ENCODE data around the gene KLF11.

Gene KLF11

DNA sequence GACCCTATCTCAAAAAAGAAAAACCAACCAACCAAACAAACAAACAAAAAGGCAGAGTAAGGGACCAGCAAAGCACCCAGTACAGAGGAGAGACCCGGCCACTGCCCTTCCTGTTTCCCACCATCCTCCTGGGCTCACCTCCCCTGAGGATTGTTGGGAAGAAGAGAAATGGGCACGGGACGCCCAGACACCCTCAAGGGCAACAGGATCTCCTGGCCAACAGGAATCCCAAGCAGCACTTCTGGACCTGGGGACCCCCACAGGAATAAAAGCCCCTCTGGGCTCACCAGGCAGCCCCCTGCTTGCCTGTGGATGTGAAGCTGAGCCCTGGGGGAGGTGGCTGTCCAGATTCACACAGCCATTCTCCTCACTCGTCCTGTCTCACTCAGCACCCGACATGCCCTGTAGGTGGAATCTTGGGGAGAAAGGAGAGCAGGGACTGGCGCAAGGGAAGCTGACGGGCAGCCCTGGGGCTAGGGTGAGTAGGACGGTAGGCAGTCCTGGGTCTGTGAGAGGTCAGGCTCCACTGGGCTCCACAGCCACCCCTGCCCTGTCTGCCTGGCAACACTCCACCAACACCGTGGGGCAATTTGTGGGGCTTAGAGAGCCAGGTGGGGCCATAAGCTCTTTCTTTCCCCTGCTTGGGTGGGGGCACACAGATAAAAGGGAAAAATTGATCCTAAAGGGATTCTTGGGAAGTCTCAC, 18.0 kb downstream of the KLF11 start:
- no peak overlapping the region for H3K4me3 ChIP-seq (ENCODE audit: low read length)
- peaks cover 14% of the 10 kb centered on the region for H3K4me1 ChIP-seq (ENCODE audit: insufficient read depth, low read length)
- no peaks in the 10 kb centered on the region for H3K36me3 ChIP-seq (ENCODE audit: insufficient read depth, low read length)
- H2AFZ ChIP-seq (ENCODE audit: low read depth, low read length), result no peak overlapping the region
- no peaks in the 10 kb centered on the region for H3K27me3 ChIP-seq (ENCODE audit: insufficient read depth, low read length)
- no peaks in the 10 kb centered on the region for H3K9me3 ChIP-seq (ENCODE audit: low read length)

DNA sequence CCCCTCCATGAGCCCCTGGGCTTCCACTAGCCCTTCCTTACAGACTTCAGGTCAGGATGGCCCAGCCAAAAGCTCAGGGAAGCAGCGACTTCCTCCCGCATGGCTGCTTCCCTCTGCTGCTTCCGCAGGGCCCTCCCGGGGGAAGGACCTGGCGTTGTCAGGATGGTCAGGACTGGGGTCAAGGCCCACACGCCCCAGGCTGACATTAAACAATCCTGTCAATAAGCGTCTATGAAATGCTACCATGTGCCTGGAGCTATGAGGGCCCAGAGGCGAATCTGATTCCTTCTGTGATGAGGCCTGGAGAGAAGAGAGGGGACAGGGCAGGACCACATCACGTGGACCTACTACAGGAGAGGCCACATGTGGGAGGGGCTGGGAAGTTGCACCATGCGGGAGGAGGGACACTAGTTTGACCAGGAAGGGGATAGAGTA, 19.6 kb downstream of the KLF11 start:
- Histone ChIP-seq H3K36me3 (ENCODE audit: insufficient read depth, low read length) (no peaks in the 10 kb centered on the region), H3K27me3 (ENCODE audit: insufficient read depth, low read length) (no peaks in the 10 kb centered on the region), H3K4me3 (ENCODE audit: low read length) (no peak overlapping the region), H2AFZ (ENCODE audit: low read depth, low read length) (no peak overlapping the region), H3K9me3 (ENCODE audit: low read length) (peaks cover 2% of the 10 kb centered on the region), H3K4me1 (ENCODE audit: insufficient read depth, low read length) (no peaks in the 10 kb centered on the region)

DNA sequence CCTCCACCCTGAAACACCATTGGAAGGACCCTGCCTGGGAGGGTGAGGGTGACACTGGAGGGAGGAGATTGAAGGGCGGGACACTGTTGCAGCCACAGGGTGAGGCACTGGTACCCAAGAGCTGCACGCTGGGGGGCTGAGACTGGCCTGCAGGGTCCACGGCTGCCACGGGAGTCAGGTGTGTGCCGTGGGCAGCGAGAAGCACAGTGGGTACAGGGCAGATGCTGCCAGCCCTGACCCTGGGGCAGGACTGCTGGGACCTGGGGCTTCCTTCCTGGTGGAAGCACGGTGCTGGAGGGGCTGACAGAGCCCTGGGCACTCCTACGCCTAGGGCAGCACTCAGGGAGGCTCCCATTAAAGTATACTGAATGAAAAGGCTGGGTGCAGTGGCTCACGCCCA, 20.2 kb downstream of the KLF11 start:
- H3K36me3 ChIP-seq (ENCODE audit: insufficient read depth, low read length), result no peaks in the 10 kb centered on the region
- no peak overlapping the region for H3K4me3 ChIP-seq (ENCODE audit: low read length)
- H2AFZ ChIP-seq (ENCODE audit: low read depth, low read length), result no peak overlapping the region
- no peaks in the 10 kb centered on the region for H3K4me1 ChIP-seq (ENCODE audit: insufficient read depth, low read length)
- peaks cover 2% of the 10 kb centered on the region for H3K9me3 ChIP-seq (ENCODE audit: low read length)
- no peaks in the 10 kb centered on the region for H3K27me3 ChIP-seq (ENCODE audit: insufficient read depth, low read length)

DNA sequence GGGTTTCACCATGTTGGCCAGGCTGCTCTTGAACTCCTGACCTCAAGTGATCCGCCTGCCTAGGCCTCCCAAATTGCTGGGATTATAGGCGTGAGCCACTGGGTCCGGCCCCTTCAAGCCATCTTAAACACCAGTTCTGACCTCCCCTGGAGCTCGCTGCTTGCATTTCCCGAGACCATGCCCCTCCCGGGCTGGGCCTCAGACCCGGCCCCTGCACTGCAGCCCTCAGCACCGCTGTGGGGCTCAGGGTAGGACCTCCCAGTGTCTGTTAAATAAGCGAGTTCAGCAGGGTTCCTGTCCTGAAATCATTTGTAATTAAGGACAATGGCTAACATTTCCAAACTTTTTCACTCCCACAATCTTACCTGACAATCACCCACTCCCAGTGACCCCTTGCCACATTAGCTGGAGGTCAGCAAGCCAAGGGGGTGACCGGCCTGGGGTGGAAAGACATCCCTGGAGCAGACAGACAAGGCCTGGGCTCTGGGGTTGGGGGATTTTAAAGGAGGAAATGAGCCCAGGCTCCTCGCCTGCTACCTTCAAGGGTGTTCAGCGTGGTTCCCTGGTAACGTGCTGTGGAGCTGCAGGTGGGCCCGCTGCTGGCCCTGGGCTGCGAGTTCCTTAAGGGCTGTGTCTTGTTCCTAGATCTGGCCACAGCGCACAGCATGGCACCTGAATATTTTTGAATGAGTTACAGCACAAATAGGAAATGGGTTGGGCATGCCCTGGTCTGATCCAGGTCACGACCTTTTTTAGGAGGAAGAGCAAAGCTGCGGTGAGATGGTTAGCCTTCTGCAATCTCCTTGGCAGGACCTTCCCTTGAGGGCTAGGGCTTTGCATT, 21.8 kb downstream of the KLF11 start:
- Histone ChIP-seq H3K9me3 (ENCODE audit: low read length) (peaks cover 2% of the 10 kb centered on the region), H3K4me3 (ENCODE audit: low read length) (no peak overlapping the region), H2AFZ (ENCODE audit: low read depth, low read length) (no peak overlapping the region), H3K4me1 (ENCODE audit: insufficient read depth, low read length) (no peaks in the 10 kb centered on the region), H3K36me3 (ENCODE audit: insufficient read depth, low read length) (no peaks in the 10 kb centered on the region), H3K27me3 (ENCODE audit: insufficient read depth, low read length) (no peaks in the 10 kb centered on the region)

DNA sequence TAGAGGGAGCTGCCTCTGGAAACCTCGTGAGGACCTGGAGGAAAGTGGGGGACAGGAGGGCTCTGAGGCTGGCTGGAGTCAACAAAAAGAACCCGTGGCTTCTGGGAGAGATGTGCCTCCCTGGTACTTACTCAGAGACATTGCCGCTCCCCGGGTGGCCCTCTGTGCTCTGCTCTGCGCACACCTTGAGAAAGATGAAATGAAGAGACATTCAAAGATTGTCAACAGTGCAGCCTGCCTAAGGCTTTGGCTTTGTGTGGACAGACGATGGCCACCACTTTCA, 22.4 kb downstream of the KLF11 start:
- no peak overlapping the region for H2AFZ ChIP-seq (ENCODE audit: low read depth, low read length)
- H3K36me3 ChIP-seq (ENCODE audit: insufficient read depth, low read length), result no peaks in the 10 kb centered on the region
- no peaks in the 10 kb centered on the region for H3K27me3 ChIP-seq (ENCODE audit: insufficient read depth, low read length)
- no peaks in the 10 kb centered on the region for H3K4me1 ChIP-seq (ENCODE audit: insufficient read depth, low read length)
- H3K9me3 ChIP-seq (ENCODE audit: low read length), result peaks cover 2% of the 10 kb centered on the region
- no peak overlapping the region for H3K4me3 ChIP-seq (ENCODE audit: low read length)

DNA sequence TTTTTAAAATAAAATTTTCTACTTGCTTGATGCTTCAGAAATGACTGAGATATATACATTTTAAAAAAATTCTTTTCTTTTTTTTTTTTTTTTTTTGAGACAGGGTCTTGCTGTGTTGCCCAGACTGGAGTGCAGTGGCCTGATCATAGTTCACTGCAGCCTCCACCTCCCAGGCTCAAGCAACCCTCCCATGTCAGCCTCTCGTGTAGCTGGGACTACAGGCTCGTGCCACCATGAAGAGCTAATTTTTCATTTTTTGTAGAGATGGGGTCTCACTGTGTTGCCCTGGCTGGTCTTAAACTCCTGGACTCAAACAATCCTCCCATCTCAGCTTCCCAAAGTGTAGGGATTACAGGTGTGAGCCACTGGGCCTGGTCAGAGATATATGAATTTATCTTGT, 24.0 kb downstream of the KLF11 start:
- Histone ChIP-seq H3K27me3 (ENCODE audit: insufficient read depth, low read length) (no peaks in the 10 kb centered on the region), H3K9me3 (ENCODE audit: low read length) (peaks cover 2% of the 10 kb centered on the region), H2AFZ (ENCODE audit: low read depth, low read length) (no peak overlapping the region), H3K36me3 (ENCODE audit: insufficient read depth, low read length) (no peaks in the 10 kb centered on the region), H3K4me1 (ENCODE audit: insufficient read depth, low read length) (no peaks in the 10 kb centered on the region), H3K4me3 (ENCODE audit: low read length) (no peak overlapping the region)

DNA sequence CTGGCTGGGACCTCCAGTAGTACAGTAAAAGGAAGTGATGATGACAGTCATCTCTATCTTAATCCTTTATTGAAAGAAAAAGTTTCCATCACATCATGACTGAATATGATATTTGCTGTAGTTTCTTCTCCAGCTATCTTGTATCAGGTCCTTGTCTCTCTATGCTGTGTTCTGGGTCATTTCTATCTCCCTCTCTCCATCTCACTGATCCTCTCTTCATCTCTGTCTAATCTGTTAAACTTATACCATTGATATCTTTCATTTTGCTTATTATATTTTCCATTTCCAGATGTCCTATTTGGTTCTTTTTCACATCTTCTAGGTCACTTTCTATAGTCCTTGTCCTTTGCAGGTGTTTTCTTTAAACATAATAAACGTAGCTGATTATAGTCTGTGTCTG, 24.5 kb downstream of the KLF11 start:
- Histone ChIP-seq H2AFZ (ENCODE audit: low read depth, low read length) (no peak overlapping the region), H3K9me3 (ENCODE audit: low read length) (peaks cover 2% of the 10 kb centered on the region), H3K36me3 (ENCODE audit: insufficient read depth, low read length) (no peaks in the 10 kb centered on the region), H3K27me3 (ENCODE audit: insufficient read depth, low read length) (no peaks in the 10 kb centered on the region), H3K4me1 (ENCODE audit: insufficient read depth, low read length) (no peaks in the 10 kb centered on the region), H3K4me3 (ENCODE audit: low read length) (no peak overlapping the region)

DNA sequence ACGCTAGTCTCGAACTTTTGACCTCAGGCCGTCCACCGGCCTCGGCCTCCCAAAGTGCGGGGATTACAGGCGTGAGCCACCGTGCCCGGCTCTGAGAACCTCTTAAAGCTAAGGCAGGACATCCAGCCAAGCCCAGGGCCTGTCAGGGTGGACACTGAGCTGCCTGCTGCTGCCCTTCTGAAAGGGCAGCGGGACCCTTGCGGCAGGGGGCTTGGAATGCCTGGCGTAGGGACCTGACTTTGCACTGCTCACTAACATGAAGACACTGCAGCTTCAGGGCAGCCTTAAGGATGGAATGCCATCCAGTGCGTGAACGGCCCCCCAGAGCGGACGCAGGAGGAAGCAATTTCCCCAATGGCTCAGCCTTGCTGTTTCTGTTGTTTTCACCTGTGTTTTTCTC, 27.8 kb downstream of the KLF11 start:
- H2AFZ ChIP-seq (ENCODE audit: low read depth, low read length), result no peak overlapping the region
- peaks cover 2% of the 10 kb centered on the region for H3K9me3 ChIP-seq (ENCODE audit: low read length)
- H3K27me3 ChIP-seq (ENCODE audit: insufficient read depth, low read length), result peaks cover 22% of the 10 kb centered on the region
- no peaks in the 10 kb centered on the region for H3K4me1 ChIP-seq (ENCODE audit: insufficient read depth, low read length)
- no peak overlapping the region for H3K4me3 ChIP-seq (ENCODE audit: low read length)
- no peaks in the 10 kb centered on the region for H3K36me3 ChIP-seq (ENCODE audit: insufficient read depth, low read length)

DNA sequence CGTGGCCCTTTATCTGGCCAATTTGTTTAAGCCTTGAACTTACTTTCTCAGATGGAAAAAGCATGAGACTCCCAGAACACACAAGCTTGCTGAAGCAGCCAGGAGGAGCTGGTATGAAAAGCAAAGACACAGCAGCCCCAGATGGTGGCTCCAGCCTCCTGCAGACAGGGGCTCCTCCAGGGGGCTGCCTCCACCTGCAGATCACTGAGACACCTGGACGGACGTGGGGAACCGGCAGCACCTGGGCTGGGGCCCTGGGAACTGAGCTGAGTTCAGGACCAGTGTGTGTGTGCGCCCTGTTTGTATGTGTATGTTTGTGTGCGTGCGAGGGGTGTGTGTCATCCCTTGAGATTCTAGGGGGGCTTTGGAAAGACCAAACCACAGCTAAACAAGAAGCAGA, 28.2 kb downstream of the KLF11 start:
- Histone ChIP-seq H3K4me1 (ENCODE audit: insufficient read depth, low read length) (no peaks in the 10 kb centered on the region), H2AFZ (ENCODE audit: low read depth, low read length) (no peak overlapping the region), H3K9me3 (ENCODE audit: low read length) (peaks cover 4% of the 10 kb centered on the region), H3K27me3 (ENCODE audit: insufficient read depth, low read length) (peaks cover 26% of the 10 kb centered on the region), H3K4me3 (ENCODE audit: low read length) (no peak overlapping the region), H3K36me3 (ENCODE audit: insufficient read depth, low read length) (no peaks in the 10 kb centered on the region)

DNA sequence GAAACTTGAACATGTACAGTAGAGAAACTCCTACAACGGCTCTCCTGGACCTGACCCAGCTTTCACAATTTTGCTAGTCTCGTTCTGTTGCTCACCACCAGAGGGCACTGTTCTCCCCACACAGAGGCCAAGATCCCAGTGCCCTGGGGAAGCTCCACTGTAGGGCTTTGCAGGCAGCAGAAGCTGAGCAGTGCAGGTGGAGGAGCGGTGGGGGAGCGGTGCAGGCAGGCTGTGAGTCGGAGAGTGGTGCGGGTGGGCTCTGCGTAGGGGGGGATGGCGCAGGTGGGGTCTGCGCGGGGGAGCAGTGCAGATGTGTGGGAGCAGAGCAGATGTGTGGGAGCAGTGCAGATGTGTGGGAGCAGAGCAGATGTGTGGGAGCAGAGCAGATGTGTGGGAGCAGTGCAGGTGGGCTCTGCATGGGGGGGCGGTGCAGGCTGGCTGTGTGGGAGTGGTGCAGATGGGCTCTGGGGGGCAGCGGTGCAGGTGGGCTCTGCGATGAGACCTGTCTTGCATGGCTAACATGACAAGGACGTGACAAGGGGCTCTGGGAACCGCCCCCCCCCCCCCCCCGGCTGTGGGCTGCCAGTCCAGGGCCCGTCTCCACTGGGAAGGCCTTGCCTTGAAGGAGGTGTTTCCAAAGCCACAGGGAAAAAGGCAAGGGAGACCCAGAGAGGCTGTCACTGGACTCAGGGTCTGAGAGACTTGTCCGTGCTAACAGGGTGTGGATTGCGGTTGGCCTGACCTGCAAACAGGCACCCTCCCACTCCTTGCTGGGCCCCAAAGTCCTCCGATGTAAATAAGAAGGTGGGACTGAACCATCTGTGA, 29.5 kb downstream of the KLF11 start:
- no peak overlapping the region for H3K4me3 ChIP-seq (ENCODE audit: low read length)
- peaks cover 37% of the 10 kb centered on the region for H3K27me3 ChIP-seq (ENCODE audit: insufficient read depth, low read length)
- no peaks in the 10 kb centered on the region for H3K36me3 ChIP-seq (ENCODE audit: insufficient read depth, low read length)
- H2AFZ ChIP-seq (ENCODE audit: low read depth, low read length), result no peak overlapping the region
- peaks cover 3% of the 10 kb centered on the region for H3K9me3 ChIP-seq (ENCODE audit: low read length)
- H3K4me1 ChIP-seq (ENCODE audit: insufficient read depth, low read length), result no peaks in the 10 kb centered on the region

DNA sequence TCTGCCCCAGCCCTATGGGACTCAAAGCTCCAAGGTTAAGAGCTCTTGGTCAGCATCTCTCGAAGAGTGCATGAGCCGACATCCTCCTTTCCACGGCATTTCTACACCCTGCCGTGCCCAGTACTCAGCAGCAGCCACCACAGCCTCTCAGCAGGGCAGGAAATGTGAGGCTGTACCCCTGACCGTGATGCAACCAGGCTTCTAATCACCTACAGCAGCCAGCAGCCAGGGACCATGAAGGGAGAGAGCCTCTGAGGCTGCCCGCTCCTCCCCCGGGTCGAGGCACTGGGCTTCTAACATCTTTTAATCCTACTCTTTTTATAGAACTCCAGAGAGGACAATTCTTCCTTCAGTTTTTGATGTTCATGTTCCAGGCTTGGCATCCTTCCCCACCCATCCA, 30.4 kb downstream of the KLF11 start:
- no peaks in the 10 kb centered on the region for H3K4me1 ChIP-seq (ENCODE audit: insufficient read depth, low read length)
- no peaks in the 10 kb centered on the region for H3K36me3 ChIP-seq (ENCODE audit: insufficient read depth, low read length)
- peaks cover 3% of the 10 kb centered on the region for H3K9me3 ChIP-seq (ENCODE audit: low read length)
- peaks cover 44% of the 10 kb centered on the region for H3K27me3 ChIP-seq (ENCODE audit: insufficient read depth, low read length)
- H3K4me3 ChIP-seq (ENCODE audit: low read length), result no peak overlapping the region
- H2AFZ ChIP-seq (ENCODE audit: low read depth, low read length), result no peak overlapping the region

DNA sequence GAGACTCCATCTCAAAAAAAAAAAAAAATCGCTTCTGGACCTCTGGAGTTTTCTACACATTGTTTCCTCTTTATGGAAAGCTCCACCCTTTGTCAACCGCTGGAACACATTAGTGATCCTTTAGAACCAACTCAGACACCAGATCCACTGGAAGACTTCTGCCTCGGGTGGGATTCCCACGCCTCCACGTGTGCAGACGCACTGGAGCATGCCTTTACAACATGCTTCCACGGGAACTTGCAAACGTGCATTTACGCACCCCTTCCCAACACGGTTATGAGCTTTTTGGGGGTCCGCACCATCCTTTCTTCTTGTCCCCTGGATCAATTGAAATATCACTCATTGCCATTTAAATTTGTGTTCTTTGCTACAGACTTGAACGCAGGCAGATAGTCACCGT, 31.8 kb downstream of the KLF11 start:
- Histone ChIP-seq H2AFZ (ENCODE audit: low read depth, low read length) (no peak overlapping the region), H3K9me3 (ENCODE audit: low read length) (peaks cover 3% of the 10 kb centered on the region), H3K36me3 (ENCODE audit: insufficient read depth, low read length) (no peaks in the 10 kb centered on the region), H3K4me1 (ENCODE audit: insufficient read depth, low read length) (peaks cover 6% of the 10 kb centered on the region), H3K27me3 (ENCODE audit: insufficient read depth, low read length) (peaks cover 52% of the 10 kb centered on the region), H3K4me3 (ENCODE audit: low read length) (no peak overlapping the region)

DNA sequence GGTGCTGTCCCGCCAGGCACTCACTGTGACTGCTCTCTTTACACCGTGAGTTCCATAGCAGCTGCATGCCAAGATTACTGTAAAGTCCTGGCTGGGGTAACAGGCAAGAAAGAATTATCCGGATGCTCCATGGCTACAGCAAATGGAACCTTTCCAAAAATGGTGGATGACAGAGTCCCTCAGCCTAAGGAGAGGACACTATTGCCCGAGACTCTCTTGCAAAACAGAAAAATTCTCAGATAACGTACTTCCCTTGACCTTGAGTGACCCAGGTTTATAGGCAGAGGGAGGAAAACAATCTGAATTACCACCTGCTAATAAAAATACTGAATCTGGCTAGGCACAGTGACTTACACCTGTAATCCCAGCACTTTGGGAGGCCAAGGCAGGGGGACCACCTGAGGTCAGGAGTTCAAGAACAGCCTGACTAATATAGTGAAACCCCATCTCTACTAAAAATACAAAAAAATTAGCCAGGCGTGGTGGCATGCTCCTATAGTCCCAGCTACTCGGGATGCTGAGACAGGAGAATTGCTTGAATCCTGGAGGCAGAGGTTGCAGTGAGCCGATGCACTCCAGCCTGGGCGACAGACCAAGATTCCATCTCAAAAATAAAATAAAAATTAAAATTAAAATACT, 32.3 kb downstream of the KLF11 start:
- Histone ChIP-seq H3K36me3 (ENCODE audit: insufficient read depth, low read length) (no peaks in the 10 kb centered on the region), H3K9me3 (ENCODE audit: low read length) (peaks cover 3% of the 10 kb centered on the region), H3K27me3 (ENCODE audit: insufficient read depth, low read length) (peaks cover 55% of the 10 kb centered on the region), H3K4me1 (ENCODE audit: insufficient read depth, low read length) (peaks cover 6% of the 10 kb centered on the region), H3K4me3 (ENCODE audit: low read length) (no peak overlapping the region), H2AFZ (ENCODE audit: low read depth, low read length) (no peak overlapping the region)
